CD4-positive, alpha-beta T cell treated with Interleukin-1 beta for 1 hour (primary cell): ENCODE measurements around the gene COL27A1.

ENCODE experiments used
- DNase-seq, 2 donors: peaks; one replicate each; pipeline ENCODE4 v3.0.0-alpha.2; 2020 to 2022

The COL27A1 gene

GRCh38 chr9:114347675-114348074 lies 192.3 kb downstream of the COL27A1 start:
- no peak for DNase-seq

- no peak for DNase-seq
These were observed 193.0 kb downstream of the COL27A1 start for GRCh38 chr9:114348261-114348905.

DNA sequence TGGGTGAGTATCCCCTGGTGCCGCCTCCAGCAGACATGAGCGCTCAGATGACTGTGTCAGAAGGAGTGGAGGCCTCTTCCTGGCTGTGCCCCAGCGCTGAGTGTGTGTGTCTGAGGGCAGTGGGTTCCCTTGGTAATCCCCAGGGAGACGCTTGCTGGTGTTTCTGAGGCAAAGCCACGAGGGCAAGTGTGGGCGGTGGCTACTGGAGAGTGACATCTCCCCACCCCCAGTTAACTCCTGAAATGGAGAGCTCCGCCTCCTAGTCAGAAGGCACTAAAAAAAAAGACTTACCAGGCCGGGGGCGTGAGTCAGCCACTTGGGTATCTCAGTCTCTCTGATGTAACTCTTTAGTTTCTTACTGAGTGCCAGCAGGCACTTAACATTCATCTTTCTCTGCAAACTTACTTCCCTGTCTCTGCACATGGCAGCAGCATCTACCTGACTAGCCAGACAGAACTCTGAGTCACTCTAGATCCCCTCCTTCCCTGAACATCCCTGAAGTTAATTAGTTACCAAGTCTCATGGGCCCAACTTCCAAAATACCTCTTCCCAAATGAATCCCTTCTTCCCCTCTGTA lies 193.7 kb downstream of the COL27A1 start:
- peak; percentile 55 to 83 for DNase-seq

DNA sequence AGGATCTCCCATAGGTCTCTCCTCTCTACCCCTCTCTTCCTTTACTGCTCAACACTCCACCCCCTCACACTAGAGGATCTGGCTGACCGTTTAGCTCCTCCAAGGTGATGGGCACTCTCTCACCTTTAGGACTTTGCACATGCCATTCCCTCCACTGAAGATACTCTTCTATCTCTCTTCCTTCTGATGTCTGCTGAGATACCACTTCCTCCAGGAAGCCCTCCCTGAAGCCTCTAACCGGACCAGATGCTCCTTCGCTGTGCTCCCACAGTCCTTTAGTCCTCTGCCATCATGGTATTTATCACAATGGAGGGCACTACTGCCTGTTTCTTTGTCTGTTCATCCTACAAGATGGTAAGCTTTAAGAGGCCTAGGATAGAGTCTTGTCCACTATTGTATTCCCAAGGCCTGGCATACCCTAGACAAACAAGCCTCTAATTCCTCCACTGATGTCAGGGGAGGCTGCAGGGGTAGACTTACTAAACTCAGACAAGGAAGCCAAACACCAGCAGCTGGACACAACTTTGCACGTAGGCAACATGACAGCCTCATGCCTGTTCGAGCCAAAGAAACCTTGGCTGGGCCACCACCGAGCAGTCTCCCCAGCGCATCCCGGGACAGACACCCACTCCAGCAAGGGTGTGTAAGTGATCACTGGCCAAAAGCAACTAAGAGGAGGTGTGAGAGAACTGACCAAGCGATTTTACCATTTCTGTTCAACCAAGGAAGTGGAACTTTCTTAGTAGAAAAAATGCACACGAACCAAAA lies 194.6 kb downstream of the COL27A1 start:
- no peak for DNase-seq

- no peak for DNase-seq
These were observed 195.5 kb downstream of the COL27A1 start for GRCh38 chr9:114350636-114351401.

DNA sequence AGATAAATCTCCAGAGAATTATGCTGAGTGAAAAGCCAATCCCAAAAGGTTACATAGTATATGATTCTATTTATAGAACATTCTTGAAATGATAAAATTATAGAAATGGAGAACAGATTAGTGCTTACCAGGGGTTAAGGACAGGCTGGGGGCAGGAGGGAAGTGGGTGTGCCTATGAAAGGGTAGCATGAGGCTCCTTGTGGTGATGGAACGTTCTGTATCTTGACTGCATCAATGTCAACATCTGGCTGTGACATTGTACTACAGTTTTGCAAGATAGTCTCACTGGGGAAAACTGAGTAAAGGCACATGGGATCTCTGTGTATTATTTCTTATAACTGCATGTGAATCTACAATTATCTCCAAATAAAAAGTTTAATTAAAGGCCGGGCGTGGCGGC lies 196.6 kb downstream of the COL27A1 start:
- no peak for DNase-seq

DNA sequence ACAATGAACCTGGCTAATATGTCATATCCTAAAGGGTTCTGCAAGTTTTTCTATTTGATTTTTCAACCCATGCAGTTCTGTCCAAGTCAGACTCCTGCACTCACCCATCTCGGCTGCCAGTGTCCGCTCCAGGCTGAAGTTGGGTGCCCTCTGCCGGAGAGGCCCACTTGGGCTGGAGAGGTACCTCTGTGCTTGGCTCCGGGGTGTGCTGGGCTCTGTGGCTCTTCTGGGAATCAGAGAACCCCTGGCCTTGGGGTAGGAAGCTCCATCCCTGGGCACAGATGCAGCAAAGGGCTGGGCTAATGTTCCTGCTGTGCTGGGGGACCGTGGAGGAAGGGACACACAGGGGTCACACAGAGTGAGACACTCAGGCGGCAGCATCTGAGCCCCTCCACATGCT lies 200.5 kb downstream of the COL27A1 start:
- no peak for DNase-seq

DNA sequence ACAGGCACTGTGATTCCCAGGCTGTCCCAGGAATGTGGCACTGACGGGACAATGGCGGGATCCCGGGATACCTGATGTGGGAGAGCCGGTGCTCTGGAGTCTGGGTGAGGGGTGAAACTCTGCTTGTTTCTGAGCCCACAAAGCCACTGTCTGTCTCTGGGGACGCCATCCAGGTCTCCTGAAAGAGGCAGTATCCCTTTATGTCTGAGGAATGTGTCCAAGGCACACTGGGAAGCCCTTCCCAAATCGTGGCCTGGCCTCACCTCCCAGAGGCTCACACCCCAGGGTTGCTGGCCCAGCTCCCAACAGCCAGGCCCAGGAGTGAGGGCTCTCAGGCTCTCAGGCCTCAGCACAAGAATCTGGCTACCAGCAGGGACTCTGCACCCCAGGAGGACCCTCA lies 201.5 kb downstream of the COL27A1 start:
- no peak for DNase-seq

DNA sequence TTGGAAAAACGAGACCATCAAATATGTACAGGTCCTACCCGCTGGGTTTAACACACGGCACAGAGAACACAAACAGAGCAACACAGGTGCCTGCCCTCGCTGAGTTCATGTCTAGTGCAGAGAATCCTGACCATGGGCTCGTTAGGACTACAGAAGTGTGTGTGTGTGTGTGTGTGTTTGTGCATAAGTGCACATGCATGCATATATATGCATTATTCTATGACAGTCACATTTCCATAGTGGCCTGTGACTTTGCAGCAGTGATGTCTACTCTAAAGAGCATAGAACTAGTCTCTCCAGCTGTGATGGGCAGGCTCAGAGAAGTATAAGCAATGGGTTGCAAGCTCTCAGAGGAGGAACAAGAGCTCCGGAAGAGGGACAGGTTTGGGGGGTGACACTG lies 202.0 kb downstream of the COL27A1 start:
- DNase-seq = no peak

GRCh38 chr9:114357911-114358328 lies 202.6 kb downstream of the COL27A1 start:
- no peak for DNase-seq

DNA sequence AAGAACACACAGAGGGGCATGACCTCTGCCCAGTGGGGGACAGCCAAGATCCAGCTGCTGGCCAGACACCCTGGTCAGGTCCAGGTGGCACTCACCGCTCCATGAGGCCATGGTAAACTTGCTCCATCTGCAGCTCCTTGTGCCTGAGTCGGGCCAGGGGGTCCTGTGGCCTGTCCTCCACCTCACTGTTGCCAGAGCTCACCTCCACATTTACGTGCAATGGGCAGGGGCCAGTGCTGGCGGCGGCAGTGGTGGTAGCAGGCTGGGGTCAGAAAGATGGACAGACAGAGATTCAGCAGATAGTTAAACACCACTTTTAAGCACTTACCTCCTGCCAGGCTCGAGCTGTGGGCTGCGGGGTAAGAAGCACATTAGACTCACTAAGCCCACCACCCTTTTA lies 204.5 kb downstream of the COL27A1 start:
- no peak for DNase-seq

DNA sequence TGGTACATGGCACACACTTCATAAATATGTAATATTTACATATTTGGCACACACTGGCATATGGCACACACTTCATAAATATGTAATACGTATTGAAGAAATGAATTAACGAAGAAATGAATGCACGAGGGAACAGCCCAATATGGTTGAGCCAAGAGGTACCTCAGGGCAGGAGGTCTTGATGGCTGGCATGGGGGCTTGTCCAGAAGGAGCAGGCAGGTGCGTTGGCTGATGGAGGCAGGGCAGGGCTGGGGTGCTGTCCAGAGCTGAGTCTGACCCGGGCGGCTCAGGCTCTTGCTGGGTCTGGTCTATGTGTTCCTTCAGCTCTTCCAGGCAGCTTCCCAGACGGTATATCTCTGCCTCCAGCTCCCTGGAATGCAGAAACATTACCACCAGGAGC lies 206.2 kb downstream of the COL27A1 start:
- no peak for DNase-seq
